GM04504 (cell line): ENCODE measurements around the gene DUSP19.

Source experiments
- DNase-seq: peaks from one replicate; pipeline ENCODE4 v3.0.0-alpha.2; 2012; ENCODE audit warnings: low read depth

Gene DUSP19

GRCh38 chr2:183125659-183126341 lies 47.3 kb downstream of the DUSP19 start:
- no peak for DNase-seq

DNA sequence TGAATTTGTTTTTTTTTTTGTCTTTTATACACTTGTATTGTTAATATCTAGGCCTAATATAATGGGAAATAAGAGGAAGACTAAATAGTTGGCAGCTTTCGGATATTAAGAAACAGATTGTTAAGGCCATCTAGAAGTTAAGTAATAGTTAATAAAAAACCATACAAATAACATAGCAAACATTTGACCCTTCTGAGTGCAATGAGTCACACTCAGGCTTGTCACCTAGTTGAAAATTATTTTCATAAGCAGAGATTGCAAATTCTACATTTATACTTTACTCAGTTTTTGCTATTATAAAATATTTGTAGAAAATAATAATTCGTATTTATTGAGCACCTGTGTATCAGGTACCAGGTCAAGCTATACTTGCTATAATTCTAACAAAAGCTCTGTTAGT lies 48.1 kb downstream of the DUSP19 start:
- no peak for DNase-seq

DNA sequence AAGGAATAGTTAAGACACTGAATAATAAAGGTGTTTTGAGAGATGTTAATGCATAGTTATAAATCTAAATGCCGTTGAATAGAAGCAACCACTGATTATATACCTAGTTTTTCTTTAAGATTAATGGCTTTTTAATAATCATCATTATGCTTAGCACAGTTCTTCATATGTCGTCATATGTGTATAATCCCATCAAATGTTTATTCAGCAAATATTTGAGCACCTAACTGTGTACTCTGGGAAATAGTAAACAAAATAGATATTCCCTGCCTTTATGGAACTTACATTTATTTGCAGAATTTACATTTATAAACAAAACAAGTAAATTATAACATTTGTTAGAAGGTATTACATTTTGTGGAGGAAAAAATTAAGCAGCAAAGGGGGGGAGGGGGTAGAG lies 55.5 kb downstream of the DUSP19 start:
- DNase-seq = no peak

GRCh38 chr2:183148955-183149354 lies 70.4 kb downstream of the DUSP19 start:
- DNase-seq = no peak

- peak; percentile 15 for DNase-seq
Observed at GRCh38 chr2:183149489-183149888, 70.9 kb downstream of the DUSP19 start.
